GM21381 (cell line): ENCODE measurements around the gene SAYSD1.
A peak's percentile ranks its signal among the peaks of the same experiment; 100 is the strongest.
"Not testable (repeated sequence)": the region's sequence is repeated elsewhere in the genome, so short reads cannot be mapped to it uniquely, and the experiment has no call there.

Source experiments
- ATAC-seq: cut with Tn5 transposase; IDR thresholded peaks from one replicate; pipeline ENCODE4 v1.9.1; 2021; ENCODE audit warnings: mild to moderate bottlenecking, moderate library complexity; ENCODE audit not compliant: unreplicated experiment

SAYSD1 gene, protein sequence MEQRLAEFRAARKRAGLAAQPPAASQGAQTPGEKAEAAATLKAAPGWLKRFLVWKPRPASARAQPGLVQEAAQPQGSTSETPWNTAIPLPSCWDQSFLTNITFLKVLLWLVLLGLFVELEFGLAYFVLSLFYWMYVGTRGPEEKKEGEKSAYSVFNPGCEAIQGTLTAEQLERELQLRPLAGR

DNA sequence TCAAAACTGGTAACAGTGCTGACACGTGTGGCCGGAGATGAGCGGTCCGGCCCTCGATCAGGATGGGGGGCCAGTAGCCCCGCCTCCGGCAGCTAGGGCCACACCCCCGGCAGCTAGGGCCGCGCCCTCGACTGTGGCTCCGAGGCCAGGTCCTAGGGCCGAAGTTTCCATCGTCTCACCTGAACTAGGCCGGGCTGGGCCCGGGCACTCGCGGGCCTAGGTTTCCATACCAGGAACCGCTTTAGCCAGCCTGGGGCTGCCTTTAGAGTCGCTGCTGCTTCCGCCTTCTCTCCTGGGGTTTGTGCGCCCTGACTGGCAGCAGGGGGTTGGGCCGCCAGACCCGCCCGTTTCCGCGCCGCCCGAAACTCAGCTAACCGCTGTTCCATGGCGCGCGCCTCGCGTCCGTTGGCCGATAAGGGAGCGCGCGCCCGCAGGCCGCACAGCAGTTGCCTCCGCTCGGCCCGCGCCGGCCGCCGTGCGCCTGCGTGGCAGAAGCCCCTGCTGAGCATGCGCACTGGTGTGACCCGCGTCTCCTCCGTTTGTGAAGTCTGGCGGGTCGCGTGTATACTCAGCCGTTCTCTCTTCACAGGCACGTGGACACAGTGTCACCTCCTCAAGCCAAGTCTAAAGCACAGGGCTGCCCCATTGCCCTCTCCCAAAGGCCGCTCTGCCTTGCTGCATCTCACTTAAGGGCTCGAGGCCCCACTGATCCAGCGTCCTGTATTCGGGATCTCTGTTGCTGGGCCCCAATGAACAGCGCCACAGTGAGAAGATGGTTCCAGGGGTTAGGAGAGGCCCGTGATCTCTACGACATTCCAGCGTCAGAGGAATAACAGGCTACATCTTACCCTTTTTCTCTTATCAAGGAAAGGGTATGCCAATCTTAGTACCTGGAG lies at the start of gene SAYSD1:
Gene SAYSD1, minus strand, starts transcription at position 483 of the 896 bp plus-strand sequence. Its CDS starts 97 bp downstream, at position 386.
- ATAC-seq, result peak; percentile 88

DNA sequence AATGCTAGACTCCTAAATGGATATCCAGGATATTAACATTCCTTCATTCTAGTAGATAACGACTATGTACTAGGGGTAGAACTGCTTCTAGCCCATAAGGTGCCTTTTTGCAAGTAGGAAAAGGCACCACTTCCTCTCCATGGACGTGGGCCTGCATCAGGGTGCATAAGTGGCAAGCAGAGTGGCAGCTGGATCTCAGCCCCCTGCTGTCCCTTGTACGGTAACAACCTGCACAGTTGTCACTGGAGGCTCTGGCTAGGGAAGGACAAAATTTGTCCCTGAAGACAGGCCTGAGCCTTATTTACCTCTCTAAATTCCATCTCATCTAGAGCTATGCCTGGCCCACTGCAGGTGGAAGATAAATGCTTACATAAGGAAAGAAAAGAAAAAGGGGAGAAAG lies 42.5 kb upstream of the SAYSD1 start:
- no peak for ATAC-seq

DNA sequence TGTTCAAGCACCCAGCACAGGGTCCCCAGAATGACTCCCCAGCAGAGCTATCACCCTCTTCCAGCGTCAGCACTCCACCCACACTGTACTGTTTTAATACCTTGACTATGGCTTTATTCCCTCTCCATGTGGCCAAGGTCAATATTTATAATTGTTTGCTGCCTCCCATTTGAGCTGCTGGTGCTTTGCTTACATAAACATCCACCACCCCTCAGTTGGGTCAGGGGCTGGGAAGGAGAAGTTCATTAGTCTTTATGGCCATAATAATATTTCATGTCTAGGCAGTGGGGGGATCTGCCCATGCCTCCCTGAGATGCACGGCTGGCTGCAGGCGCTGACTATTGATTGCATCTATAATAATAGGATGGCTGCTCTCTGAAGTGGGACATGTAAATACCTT lies 41.8 kb upstream of the SAYSD1 start:
- ATAC-seq, result no peak

DNA sequence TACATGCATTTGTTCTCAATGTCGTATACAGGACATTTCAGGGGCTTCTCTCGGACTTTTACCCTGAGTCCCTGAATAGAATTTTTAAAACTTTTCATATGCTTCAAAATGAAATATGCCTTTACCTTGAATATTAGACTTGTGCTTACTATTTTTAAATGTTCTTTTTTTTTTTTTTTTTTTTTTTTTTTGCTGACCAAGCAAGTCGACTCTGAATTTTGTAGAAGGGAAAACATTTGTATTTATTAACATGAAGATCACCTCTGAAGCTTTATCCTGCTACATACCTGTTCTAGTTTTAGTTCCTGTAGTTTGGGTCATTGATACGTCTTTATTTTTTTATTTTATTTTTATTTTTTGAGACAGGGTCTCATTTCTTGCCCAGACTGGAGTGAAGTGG lies 39.7 kb upstream of the SAYSD1 start:
- ATAC-seq, result no peak

DNA sequence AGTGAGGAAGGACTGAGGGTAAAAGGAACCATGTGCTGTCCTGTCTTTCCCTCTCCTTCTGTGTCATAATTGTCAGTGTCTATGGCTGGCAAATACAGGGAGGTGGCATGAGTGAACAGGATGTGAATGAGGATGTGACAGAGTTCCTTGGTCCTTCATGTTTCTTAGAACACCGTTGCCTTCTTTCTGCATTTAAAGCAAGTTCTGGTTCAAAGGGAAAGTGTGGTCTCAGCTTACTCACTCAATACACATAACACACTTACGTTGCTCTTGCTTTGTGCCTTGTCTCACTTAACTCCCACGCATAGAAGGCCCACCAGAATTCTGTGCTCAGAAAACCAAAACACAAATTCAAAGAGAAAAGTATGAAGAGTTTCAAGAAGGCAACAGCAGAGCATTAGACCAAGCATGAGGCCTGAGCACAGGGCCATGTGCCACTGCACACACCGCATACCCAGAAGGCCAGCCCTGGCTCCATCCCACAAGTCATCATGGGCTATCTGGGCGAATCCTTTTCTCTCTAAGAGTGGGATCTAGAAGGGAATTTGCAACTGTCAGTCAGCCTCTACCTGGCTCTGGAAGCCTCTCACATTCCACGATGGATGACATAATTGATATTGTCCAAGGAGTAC lies 38.9 kb upstream of the SAYSD1 start:
- no peak for ATAC-seq

DNA sequence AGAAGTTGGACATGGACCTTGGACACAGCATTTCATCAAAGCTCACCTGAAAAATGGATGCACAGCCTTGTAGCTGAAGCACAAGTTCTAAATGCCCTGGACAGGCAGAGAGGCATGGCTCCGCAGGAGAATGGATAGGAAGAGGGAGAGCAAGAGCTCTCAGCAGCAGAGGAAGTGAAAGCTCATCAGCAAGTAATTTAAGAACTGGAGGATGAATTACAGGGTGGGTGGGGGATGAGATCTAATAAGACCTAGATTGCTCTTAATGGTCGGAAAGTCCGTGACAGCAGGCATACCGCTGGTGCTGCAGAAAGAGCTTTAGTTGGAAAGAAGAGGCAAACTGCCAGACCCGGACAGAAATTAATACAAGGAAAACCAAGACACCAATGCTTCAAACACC lies 37.3 kb upstream of the SAYSD1 start:
- ATAC-seq, result no peak

DNA sequence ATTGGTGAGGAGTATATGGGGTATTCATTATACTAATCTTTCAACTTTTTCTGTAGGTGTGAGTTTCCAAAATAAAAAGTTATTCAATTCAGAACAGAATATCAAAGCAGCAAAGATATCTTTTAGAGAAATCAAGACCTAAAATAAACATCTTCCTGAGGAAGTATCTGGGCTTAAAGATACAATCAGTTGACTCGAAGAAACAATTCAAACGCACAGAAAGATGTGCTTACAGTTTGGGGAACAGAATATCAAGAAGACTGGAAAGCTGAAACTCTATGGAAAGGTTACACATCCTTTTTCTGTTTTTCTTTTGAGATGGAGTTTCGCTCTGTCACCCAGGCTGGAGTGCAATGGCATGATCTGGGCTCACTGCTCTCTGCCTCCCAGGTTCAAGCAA lies 36.2 kb upstream of the SAYSD1 start:
- ATAC-seq, result no peak

DNA sequence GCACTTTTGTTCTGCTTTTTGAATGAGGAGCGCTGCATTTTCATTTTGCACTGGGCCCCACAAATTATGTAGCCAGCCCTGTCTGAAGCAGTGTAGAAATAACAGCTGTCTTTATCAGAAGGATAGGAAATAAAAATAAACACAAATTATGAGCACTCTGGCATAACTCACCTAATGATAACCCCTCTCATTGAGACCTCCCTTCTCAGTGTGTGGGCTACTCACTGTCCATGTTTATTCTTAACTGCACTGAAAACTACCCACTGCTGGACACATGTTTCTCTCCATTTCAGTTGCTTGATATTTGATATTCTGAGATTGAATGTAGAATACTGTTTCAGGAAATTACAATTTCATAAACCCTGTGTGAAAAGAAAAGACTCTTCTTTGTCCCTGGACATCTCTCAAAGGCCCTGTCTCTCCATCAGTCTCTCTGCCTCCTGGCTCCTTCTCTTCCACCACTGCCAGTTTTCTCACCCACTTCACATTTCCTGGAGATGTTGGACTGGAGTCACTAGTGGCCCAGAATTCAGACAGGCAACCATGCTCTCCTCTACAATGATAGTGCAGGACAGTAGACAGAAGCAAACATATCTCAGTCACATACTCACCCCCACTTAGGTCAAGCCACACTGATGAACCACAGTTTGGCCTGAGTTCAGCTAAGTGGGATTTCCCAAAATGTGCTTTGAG lies 29.6 kb upstream of the SAYSD1 start:
- ATAC-seq, result no peak

DNA sequence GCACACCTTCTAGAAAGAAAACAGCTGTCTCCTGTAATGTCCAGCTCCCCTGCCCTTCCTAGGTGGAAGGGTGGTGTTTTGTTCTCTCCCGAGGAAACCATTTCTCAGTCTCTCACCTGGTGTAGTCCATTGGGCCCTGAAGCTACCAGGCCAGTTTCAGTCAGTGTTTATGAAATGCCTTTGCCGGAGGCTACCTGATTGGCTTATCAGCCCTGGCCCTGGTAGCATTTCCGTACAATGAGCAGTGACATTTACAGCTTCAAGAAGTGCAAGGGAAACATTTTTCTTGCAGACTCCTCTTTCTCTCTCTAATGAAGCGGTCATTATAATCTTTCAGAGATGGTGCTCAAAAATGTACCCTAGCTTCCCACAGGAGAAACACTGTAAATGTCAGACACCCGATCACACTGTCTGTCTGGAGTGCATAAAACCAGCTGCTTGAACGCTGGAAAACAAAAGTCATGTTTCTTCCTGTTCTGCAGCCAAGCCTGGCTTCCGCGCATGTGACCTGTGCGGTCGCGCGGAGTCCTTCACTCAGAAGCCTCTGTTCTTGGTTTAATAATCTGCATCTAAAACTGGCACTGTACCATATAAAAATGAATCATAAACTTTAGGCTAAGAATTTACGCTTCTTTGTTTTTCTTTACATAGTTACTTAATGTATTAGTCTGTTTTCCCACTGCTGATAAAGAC lies 28.4 kb upstream of the SAYSD1 start:
- no peak for ATAC-seq

DNA sequence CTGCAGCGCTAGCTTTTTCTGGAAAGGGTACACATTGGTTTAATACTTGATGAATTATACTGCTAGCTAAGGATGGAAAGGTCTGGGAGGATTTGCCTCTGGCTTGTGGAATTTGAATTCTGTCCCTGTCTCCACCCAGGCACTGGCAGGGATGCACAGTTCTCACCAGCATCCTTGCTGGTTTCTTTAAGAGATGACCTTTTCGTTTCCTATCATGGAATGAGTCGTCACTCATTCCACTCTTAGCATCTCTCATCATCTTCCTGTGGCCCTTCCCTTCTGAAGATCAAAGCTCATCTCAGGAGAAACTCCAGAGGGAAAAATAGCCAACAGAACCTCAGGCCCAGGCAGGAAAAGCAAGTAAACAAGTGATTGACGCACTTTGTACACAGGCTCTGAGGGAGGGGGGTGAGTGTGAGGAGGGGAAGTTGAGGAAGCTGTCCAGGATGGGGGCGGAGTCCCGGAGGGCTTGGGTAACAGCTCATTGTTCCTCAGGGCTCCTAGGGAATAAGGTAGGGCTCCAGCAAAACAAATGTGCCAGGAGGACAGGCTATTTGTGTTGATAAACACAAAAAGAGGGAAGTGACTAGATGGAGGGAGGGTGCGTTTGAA lies 25.7 kb upstream of the SAYSD1 start:
- ATAC-seq, result no peak

DNA sequence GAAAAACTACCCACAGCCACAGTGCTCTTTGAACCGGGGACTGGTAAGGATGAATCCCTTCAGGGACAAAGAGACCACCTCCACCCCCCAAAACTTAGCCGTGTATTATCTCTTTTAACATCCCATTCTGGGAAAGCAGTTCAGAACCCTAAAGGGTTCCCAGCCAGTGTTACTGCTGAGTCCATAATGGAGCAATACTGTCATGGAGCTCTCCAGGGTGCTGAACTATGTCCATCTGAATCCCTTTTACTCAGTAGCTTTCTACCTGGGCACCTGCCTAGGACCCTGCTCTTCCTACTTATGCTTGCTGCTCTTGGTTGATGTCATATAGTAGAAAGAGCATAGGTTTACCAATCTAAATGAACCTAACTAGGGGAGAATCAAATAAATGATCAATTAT lies 22.3 kb upstream of the SAYSD1 start:
- ATAC-seq, result no peak

DNA sequence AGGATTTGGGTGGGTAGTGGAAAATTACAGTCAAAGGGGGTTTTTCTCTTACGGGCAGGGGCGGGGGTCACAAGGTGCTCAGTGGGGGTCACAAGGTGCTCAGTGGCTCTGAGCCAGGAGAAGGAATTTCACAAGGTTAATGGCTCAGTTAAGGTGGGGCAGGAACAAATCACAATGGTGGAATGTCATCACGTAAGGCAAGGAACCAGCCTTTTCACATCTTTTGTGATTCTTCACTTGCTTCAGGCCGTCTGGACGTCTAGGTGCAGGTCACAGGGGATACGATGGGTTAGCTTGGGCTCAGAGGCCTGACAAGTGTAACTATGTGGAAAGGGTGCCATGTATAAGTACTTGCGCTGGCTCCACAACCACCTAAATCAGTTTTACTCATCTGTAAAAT lies 21.2 kb upstream of the SAYSD1 start:
- not testable (repeated sequence) for ATAC-seq

DNA sequence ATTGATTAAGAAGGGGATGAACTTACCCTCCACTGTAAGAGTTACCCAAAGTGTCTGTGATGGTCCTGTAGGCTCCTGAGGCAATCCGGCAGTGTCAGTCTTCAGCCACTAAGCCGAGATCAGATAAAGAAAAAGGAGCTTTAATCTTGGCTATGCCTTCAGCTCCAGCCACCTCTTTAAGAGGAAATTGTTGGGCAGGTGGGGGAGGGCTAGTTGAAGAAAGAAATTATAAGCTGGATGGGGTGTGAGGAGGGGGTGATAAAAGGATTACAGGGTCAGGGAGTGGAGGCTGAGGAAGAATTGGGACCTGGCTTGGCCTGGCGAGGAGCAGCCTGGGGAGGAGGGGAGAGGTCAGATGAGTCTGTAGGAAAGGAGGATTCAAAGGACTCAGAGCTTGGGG lies 19.8 kb upstream of the SAYSD1 start:
- ATAC-seq, result not testable (repeated sequence)

DNA sequence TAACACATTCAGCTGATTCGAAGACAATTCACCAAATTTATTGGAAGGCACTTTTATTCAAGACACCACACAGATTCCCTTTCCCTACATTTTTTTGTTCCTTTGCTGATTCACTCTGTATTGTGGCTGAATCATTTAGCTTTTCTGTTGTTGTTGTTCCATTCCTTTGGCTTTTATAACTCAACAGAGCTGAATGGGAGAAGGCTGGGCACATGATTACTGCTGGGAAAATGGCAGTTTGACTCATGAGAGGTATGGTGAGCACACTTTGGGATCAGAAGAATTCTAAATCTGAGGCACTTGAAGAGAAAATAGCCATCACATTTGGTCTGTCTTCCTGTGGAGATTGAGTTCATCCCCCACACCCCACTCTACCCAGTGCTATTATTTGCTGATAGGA lies 15.7 kb upstream of the SAYSD1 start:
- no peak for ATAC-seq

DNA sequence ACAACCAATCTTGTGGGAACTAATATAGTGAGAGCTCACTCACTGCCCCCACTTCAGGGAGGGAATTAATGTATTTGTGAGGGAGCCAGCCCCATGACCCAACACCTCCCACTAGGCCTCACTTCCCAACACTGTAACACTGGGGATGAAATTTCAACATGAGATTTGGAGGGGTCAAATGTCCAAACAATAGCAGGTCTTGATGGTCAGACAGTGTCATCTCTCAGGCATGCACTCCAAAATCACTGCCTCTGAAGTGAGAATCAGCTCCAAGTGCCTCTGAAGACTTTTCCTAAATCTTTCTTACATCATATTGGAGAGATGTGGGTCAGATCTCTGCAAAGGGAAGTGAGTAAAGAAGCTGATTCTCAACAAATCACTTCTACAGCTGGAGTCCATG lies 13.8 kb upstream of the SAYSD1 start:
- no peak for ATAC-seq

DNA sequence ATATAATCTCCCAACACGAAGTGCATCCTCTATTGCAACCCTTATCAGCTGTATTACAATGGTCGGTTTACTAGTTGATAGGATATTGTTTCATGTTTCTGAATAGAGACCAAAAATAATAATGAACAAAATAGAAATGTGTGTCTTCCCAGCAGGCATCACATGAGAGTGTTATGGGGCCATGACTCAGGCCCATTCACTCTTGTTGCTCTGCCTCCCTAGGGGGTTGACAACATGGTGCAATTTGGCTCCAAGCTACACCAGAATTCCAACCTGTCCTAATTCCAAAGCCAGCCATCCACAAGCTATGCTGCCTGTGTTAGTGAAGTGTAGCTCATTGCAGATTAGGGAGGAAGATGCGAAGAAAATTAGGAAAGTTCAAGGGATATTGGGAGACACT lies 13.1 kb upstream of the SAYSD1 start:
- ATAC-seq, result no peak

DNA sequence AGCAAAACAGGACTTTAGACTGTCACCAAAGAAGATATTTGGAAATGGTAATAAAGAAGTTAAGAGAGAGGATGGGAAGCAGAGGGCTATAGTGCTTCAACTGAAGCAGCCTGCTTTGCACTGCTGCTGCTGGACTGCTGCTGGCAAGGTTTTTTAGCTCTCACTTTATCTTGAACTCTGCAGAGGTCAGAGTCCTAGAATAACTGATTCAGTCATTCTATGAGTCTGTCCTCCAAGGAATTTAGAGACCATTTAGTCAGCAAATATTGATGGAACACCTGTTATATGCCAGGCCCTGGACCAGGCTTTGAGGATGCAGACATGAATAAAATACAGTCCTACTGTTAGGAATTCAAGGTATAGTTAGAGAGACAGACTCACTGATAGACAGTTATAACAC lies 9.1 kb upstream of the SAYSD1 start:
- no peak for ATAC-seq

DNA sequence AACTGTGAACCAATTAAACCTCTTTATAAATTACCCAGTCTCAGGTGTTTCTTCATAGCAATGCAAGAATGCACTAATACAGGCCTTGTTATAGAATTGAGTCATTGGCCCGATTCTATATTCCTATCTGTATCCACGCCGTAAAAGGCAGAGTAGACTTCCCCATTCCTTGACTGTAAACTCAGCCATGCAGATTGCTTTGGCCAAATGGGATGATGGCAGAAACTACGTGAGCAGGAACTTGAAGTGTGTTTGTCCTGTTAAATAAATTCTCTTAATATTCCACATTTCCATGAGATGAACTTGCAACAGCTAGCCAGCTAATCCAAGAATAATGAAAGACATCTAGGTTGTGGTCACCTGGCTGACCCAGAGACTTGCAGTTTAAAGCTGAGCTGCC lies 3.9 kb upstream of the SAYSD1 start:
- ATAC-seq, result no peak

DNA sequence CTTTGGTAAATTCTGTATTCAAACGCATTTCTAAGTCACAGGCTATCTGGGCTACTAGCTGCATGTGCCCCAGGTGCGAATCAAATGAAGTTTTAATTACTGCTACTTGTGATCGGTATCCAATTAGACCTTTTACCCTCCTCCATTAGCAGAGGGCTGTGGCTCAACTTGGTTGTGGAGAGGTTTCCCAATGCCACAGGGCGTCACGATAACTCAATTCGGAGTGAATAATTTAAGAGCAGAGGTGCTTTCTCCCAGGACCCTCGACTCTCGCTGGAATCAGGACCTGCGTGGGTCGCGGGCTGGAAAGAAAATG lies 640 bp downstream of the SAYSD1 start:
- peak; percentile 10 for ATAC-seq

DNA sequence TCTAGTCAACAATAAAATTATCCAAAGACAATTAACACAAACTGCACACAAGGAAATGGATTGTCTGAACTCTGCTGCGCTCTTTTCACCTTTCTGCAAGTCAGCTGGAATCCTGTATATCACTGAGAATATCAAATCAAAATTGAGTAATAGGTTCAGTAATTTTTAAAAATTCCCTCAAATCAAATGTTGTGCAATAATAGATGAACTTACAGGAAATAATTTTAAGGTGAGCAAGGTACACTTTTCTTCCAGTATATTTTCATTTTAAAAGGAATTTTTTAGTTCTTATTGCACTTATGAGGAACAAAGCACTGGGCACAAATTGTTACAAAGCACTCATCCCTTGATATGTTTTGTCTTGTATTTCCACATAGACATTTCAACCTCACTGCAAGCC lies 1.2 kb downstream of the SAYSD1 start:
- no peak for ATAC-seq

DNA sequence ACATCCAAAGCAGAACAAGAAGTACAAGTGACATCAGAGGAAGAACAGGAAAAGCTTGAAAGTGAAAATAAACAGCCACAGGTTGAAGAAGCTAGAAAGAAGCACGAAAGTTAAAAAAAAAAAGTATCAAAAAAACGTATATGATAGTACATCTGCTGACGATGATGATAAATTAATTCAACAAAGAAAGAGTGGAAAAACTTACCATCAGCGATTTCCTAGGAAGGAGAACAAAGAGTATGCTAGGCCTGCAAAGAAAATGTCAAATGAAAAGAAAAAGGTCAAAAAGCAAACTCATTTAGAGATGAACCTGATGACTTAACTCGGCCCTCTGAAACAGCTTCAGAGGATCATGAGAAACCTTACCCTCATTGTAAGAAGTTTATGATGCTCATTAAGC lies 3.7 kb downstream of the SAYSD1 start:
- ATAC-seq, result no peak
